ENCODE results near the gene SLCO4A1. TPM values are rescaled to one million over a fixed set of nuclear protein-coding genes. Genes with fewer than 3 reads are reported as not detected.

Gene SLCO4A1
- total RNA-seq, 4 donors from 2014 or later = 77.9 to 107 (median 81.5) TPM

- WGBS, 2 donors = 6 to 10% methylated on average over 36 to 39 of the region's 44 CpGs
- intact Hi-C loops (cut with DNase I; ENCODE audit: low total_unique reads) = no loop called here
- no peak overlapping the region for H3K4me3 ChIP-seq (ENCODE audit: low read depth, poor library complexity, severe bottlenecking)
- TF ChIP-seq POLR2A (IDR thresholded peaks at IDR 0.05) (no peak), CTCF (IDR thresholded peaks at IDR 0.05) (peak in 1 of 3 donors; percentile 27)
- DNase-seq (ENCODE audit: low spot score in 2 of 2) = peak; percentile 97 to 98
These were observed 10.0 kb downstream of the SLCO4A1 start for GRCh38 chr20:62652041-62652893.

- H3K4me3 ChIP-seq (ENCODE audit: low read depth, poor library complexity, severe bottlenecking) = no peak overlapping the region
- intact Hi-C loops (cut with DNase I; ENCODE audit: low total_unique reads) = no loop called here
- TF ChIP-seq POLR2A (IDR thresholded peaks at IDR 0.05) (no peak), CTCF (IDR thresholded peaks at IDR 0.05) (no peak)
- no peak for DNase-seq (ENCODE audit: low spot score in 2 of 2)
- WGBS, 2 donors = 38 to 79% methylated on average over 4 to 20 of the region's 20 CpGs
These were observed 10.6 kb downstream of the SLCO4A1 start for GRCh38 chr20:62652894-62653305.

- 91 to 92% methylated on average over 12 of the region's 12 CpGs for WGBS, 2 donors
- DNase-seq (ENCODE audit: low spot score in 2 of 2) = no peak
- intact Hi-C loops (cut with DNase I; ENCODE audit: low total_unique reads) = no loop called here
- H3K4me3 ChIP-seq (ENCODE audit: low read depth, poor library complexity, severe bottlenecking) = no peak overlapping the region
- no peak for TF ChIP-seq POLR2A (IDR thresholded peaks at IDR 0.05)
- TF ChIP-seq CTCF (IDR thresholded peaks at IDR 0.05) = no peak
These were observed 11.1 kb downstream of the SLCO4A1 start for GRCh38 chr20:62653373-62653772.

GRCh38 chr20:62653951-62654685 lies 11.8 kb downstream of the SLCO4A1 start:
- TF ChIP-seq POLR2A (IDR thresholded peaks at IDR 0.05) (no peak), CTCF (IDR thresholded peaks at IDR 0.05) (no peak)
- WGBS, 2 donors = 91% methylated on average over 21 to 24 of the region's 24 CpGs
- intact Hi-C loops (cut with DNase I; ENCODE audit: low total_unique reads) = no loop called here
- H3K4me3 ChIP-seq (ENCODE audit: low read depth, poor library complexity, severe bottlenecking) = no peak overlapping the region
- DNase-seq (ENCODE audit: low spot score in 2 of 2) = no peak

GRCh38 chr20:62655282-62656196 lies 13.2 kb downstream of the SLCO4A1 start:
- intact Hi-C loops (cut with DNase I; ENCODE audit: low total_unique reads) = no loop called here
- no peak for DNase-seq (ENCODE audit: low spot score in 2 of 2)
- TF ChIP-seq CTCF (IDR thresholded peaks at IDR 0.05) (no peak), POLR2A (IDR thresholded peaks at IDR 0.05) (no peak)
- 86 to 87% methylated on average over 33 to 35 of the region's 38 CpGs for WGBS, 2 donors
- H3K4me3 ChIP-seq (ENCODE audit: low read depth, poor library complexity, severe bottlenecking) = no peak overlapping the region
